Tibial artery (tissue), 4 donors: Measurements from ENCODE around the gene IKZF4.

Experiments used
- DNase-seq, 2 donors: peaks; one replicate each; pipeline ENCODE4 v3.0.0-alpha.2; 2019
- H3K27ac ChIP-seq, 2 donors: fragments of 200-600 bp; sonication (generic) in 1 of 2; 1 replicate in 1 of 2; 2 replicates in 1 of 2; pipeline ENCODE4 v1.5.1; 2018 to 2019; ENCODE audit warnings: mild to moderate bottlenecking in 1 of 2
- H3K27me3 ChIP-seq, 2 donors: fragments of 200-600 bp; sonication (generic) in 1 of 2; one replicate each; pipeline versions ENCODE4 v1.5.1 to v1.6.0; 2016 to 2019
- H3K36me3 ChIP-seq, 3 donors: fragments of 200-600 bp; sonication (generic) in 2 of 3; one replicate each; pipeline ENCODE4 v1.5.1; 2016 to 2019; ENCODE audit warnings: mild to moderate bottlenecking in 2 of 3
- H3K4me1 ChIP-seq, 4 donors: fragments of 200-600 bp; sonication (generic) in 2 of 4; 1 replicate in 3 of 4; 2 replicates in 1 of 4; pipeline ENCODE4 v1.5.1; 2016 to 2019
- H3K4me3 ChIP-seq, 2 donors: fragments of 200-600 bp; sonication (generic) in 1 of 2; 1 replicate in 1 of 2; 2 replicates in 1 of 2; pipeline ENCODE4 v1.5.1; 2018 to 2019; ENCODE audit warnings: mild to moderate bottlenecking in 2 of 2
- H3K9me3 ChIP-seq, 3 donors: fragments of 200-600 bp; sonication (generic) in 1 of 3; one replicate each; pipeline ENCODE4 v1.5.1; 2016 to 2019
- CTCF ChIP-seq, 2 experiments: fragments of 200-600 bp in 1 of 2; fragments of 450-650 bp in 1 of 2; IDR thresholded peaks; one replicate each; pipeline ENCODE4 v1.5.1; 2017 to 2019; ENCODE audit warnings: antibody characterized with exemption in 2 of 2, mild to moderate bottlenecking in 1 of 2, moderate library complexity in 1 of 2
- intact Hi-C: fragments of 100-400 bp; cut with DNase I; formaldehyde crosslinking; loops from one replicate; pipeline ENCODE4 v1.15.0; 2023; ENCODE audit warnings: low total_unique reads

The IKZF4 gene

GRCh38 chr12:56080556-56081138 lies 59.8 kb downstream of the IKZF4 start:
- DNase-seq = no peak
- Histone ChIP-seq H3K4me1 (peaks cover 0 to 22% (median 9%) of the 10 kb centered on the region in 4 donors), H3K36me3 (no peaks in the 10 kb centered on the region), H3K9me3 (no peaks in the 10 kb centered on the region), H3K27ac (no peak overlapping the region), H3K4me3 (peak overlapping the region in 1 of 2 donors; percentile 64), H3K27me3 (peaks cover 0 to 6% of the 10 kb centered on the region in 2 donors)
- intact Hi-C loops = no loop called here
- no peak for TF ChIP-seq CTCF (IDR thresholded peaks at IDR 0.05)

- H3K27me3 ChIP-seq = peaks cover 0 to 6% of the 10 kb centered on the region in 2 donors
- no peak overlapping the region for H3K27ac ChIP-seq
- H3K36me3 ChIP-seq = no peaks in the 10 kb centered on the region
- no peak overlapping the region for H3K4me3 ChIP-seq
- intact Hi-C loops = no loop called here
- no peak for TF ChIP-seq CTCF (IDR thresholded peaks at IDR 0.05)
- DNase-seq = no peak
- H3K9me3 ChIP-seq = no peaks in the 10 kb centered on the region
- peaks cover 0 to 22% (median 9%) of the 10 kb centered on the region in 4 donors for H3K4me1 ChIP-seq
Observed at GRCh38 chr12:56081393-56082347, 60.8 kb downstream of the IKZF4 start.

- no peak for TF ChIP-seq CTCF (IDR thresholded peaks at IDR 0.05)
- H3K4me3 ChIP-seq = no peak overlapping the region
- peaks cover 0 to 24% (median 9%) of the 10 kb centered on the region in 4 donors for H3K4me1 ChIP-seq
- H3K36me3 ChIP-seq = no peaks in the 10 kb centered on the region
- no peak overlapping the region for H3K27ac ChIP-seq
- H3K9me3 ChIP-seq = no peaks in the 10 kb centered on the region
- no peak for DNase-seq
- H3K27me3 ChIP-seq = peaks cover 0 to 6% of the 10 kb centered on the region in 2 donors
- intact Hi-C loops = no loop called here
Observed at GRCh38 chr12:56082382-56082781, 61.5 kb downstream of the IKZF4 start.

GRCh38 chr12:56082967-56083366 lies 62.1 kb downstream of the IKZF4 start:
- no peak for DNase-seq
- Histone ChIP-seq H3K9me3 (no peaks in the 10 kb centered on the region), H3K4me1 (peaks cover 0 to 24% (median 9%) of the 10 kb centered on the region in 4 donors), H3K36me3 (no peaks in the 10 kb centered on the region), H3K27me3 (peaks cover 0 to 6% of the 10 kb centered on the region in 2 donors), H3K27ac (no peak overlapping the region), H3K4me3 (no peak overlapping the region)
- no peak for TF ChIP-seq CTCF (IDR thresholded peaks at IDR 0.05)
- intact Hi-C loops = no loop called here

- TF ChIP-seq CTCF (IDR thresholded peaks at IDR 0.05) = no peak
- intact Hi-C loops = no loop called here
- no peak overlapping the region for H3K27ac ChIP-seq
- H3K4me1 ChIP-seq = peaks cover 0 to 9% (median 6%) of the 10 kb centered on the region in 4 donors
- no peaks in the 10 kb centered on the region for H3K9me3 ChIP-seq
- no peak overlapping the region for H3K4me3 ChIP-seq
- peaks cover 0 to 7% (median 0%) of the 10 kb centered on the region in 3 donors for H3K36me3 ChIP-seq
- no peak for DNase-seq
- H3K27me3 ChIP-seq = peaks cover 0 to 6% of the 10 kb centered on the region in 2 donors
Observed at GRCh38 chr12:56084958-56085543, 64.2 kb downstream of the IKZF4 start.
